Measurements from ENCODE around the gene TXNDC2. TPM values are rescaled to one million over a fixed set of nuclear protein-coding genes. Genes with fewer than 3 reads are reported as not detected.
"Not testable (repeated sequence)": the region's sequence is repeated elsewhere in the genome, so short reads cannot be mapped to it uniquely, and the experiment has no call there.

The TXNDC2 gene
- total and polyA plus RNA-seq, 4 donors = 0.12 to 0.19 (median 0.16) TPM; not detected in 1

GRCh38 chr18:9910071-9910470 lies 24.3 kb downstream of the TXNDC2 start:
- ATAC-seq (ENCODE audit: insufficient read depth, low FRiP score) (no peak), DNase-seq (no peak)
- Histone ChIP-seq H3K9me3 (ENCODE audit: control insufficient read depth in 4 of 4, insufficient read depth in 3 of 4, low read length in 3 of 4) (no peaks in the 10 kb centered on the region), H3K4me3 (no peak overlapping the region), H3K4me1 (ENCODE audit: control insufficient read depth in 5 of 5, insufficient read depth in 5 of 5, low read length in 5 of 5) (peaks cover 0 to 3% (median 0%) of the 10 kb centered on the region in 5 donors), H3K27ac (ENCODE audit: low read depth in 1 of 2, low read length in 1 of 2) (no peak overlapping the region), H3K9ac (ENCODE audit: insufficient read depth in 1 of 2, low read length in 2 of 2) (no peak overlapping the region), H3K36me3 (ENCODE audit: control insufficient read depth in 4 of 4, insufficient read depth in 4 of 4, low read length in 4 of 4) (peaks cover 0 to 5% (median 0%) of the 10 kb centered on the region in 4 donors), H3K27me3 (ENCODE audit: control insufficient read depth in 3 of 3, insufficient read depth in 3 of 3, low read length in 2 of 3) (peaks cover 0 to 9% (median 0%) of the 10 kb centered on the region in 3 donors)
- TF ChIP-seq CTCF (IDR thresholded peaks at IDR 0.05; ENCODE audit: control extremely low read depth, extremely low read depth) = no peak

- no peak overlapping the region for H3K4me3 ChIP-seq
- peaks cover 0 to 6% (median 0%) of the 10 kb centered on the region in 5 donors for H3K4me1 ChIP-seq (ENCODE audit: control insufficient read depth in 5 of 5, insufficient read depth in 5 of 5, low read length in 5 of 5)
- H3K27ac ChIP-seq (ENCODE audit: low read depth in 1 of 2, low read length in 1 of 2) = no peak overlapping the region
- H3K36me3 ChIP-seq (ENCODE audit: control insufficient read depth in 4 of 4, insufficient read depth in 4 of 4, low read length in 4 of 4) = peaks cover 0 to 5% (median 0%) of the 10 kb centered on the region in 4 donors
- no peak for ATAC-seq (ENCODE audit: insufficient read depth, low FRiP score)
- no peak for DNase-seq
- H3K9me3 ChIP-seq (ENCODE audit: control insufficient read depth in 4 of 4, insufficient read depth in 3 of 4, low read length in 3 of 4) = no peaks in the 10 kb centered on the region
- H3K9ac ChIP-seq (ENCODE audit: insufficient read depth in 1 of 2, low read length in 2 of 2) = no peak overlapping the region
- TF ChIP-seq CTCF (IDR thresholded peaks at IDR 0.05; ENCODE audit: control extremely low read depth, extremely low read depth) = no peak
- 80 to 82% methylated on average over 2 of the region's 2 CpGs for WGBS, 2 donors
- peaks cover 0 to 9% (median 0%) of the 10 kb centered on the region in 3 donors for H3K27me3 ChIP-seq (ENCODE audit: control insufficient read depth in 3 of 3, insufficient read depth in 3 of 3, low read length in 2 of 3)
Observed at GRCh38 chr18:9910661-9911060, 24.9 kb downstream of the TXNDC2 start.

GRCh38 chr18:9911226-9911625 lies 25.5 kb downstream of the TXNDC2 start:
- no peak overlapping the region for H3K4me3 ChIP-seq
- H3K36me3 ChIP-seq (ENCODE audit: control insufficient read depth in 4 of 4, insufficient read depth in 4 of 4, low read length in 4 of 4) = peaks cover 0 to 5% (median 0%) of the 10 kb centered on the region in 4 donors
- no peak for TF ChIP-seq CTCF (IDR thresholded peaks at IDR 0.05; ENCODE audit: control extremely low read depth, extremely low read depth)
- ATAC-seq (ENCODE audit: insufficient read depth, low FRiP score) (no peak), DNase-seq (no peak)
- no peak overlapping the region for H3K9ac ChIP-seq (ENCODE audit: insufficient read depth in 1 of 2, low read length in 2 of 2)
- H3K9me3 ChIP-seq (ENCODE audit: control insufficient read depth in 4 of 4, insufficient read depth in 3 of 4, low read length in 3 of 4) = no peaks in the 10 kb centered on the region
- 91 to 95% methylated on average over 5 of the region's 5 CpGs for WGBS, 2 donors
- peaks cover 0 to 9% (median 0%) of the 10 kb centered on the region in 3 donors for H3K27me3 ChIP-seq (ENCODE audit: control insufficient read depth in 3 of 3, insufficient read depth in 3 of 3, low read length in 2 of 3)
- peaks cover 0 to 11% (median 3%) of the 10 kb centered on the region in 5 donors for H3K4me1 ChIP-seq (ENCODE audit: control insufficient read depth in 5 of 5, insufficient read depth in 5 of 5, low read length in 5 of 5)
- no peak overlapping the region for H3K27ac ChIP-seq (ENCODE audit: low read depth in 1 of 2, low read length in 1 of 2)

GRCh38 chr18:9912285-9912684 lies 26.5 kb downstream of the TXNDC2 start:
- not testable (repeated sequence) for H3K9me3 ChIP-seq (ENCODE audit: control insufficient read depth in 4 of 4, insufficient read depth in 3 of 4, low read length in 3 of 4); H3K36me3 ChIP-seq (ENCODE audit: control insufficient read depth in 4 of 4, insufficient read depth in 4 of 4, low read length in 4 of 4); H3K9ac ChIP-seq (ENCODE audit: insufficient read depth in 1 of 2, low read length in 2 of 2); H3K27me3 ChIP-seq (ENCODE audit: control insufficient read depth in 3 of 3, insufficient read depth in 3 of 3, low read length in 2 of 3); H3K4me3 ChIP-seq; DNase-seq; ATAC-seq (ENCODE audit: insufficient read depth, low FRiP score)
- Histone ChIP-seq H3K4me1 (ENCODE audit: control insufficient read depth in 5 of 5, insufficient read depth in 5 of 5, low read length in 5 of 5) (peaks cover 1 to 18% (median 7%) of the 10 kb centered on the region in 5 donors), H3K27ac (ENCODE audit: low read depth in 1 of 2, low read length in 1 of 2) (peak overlapping the region in 1 of 2 donors; percentile 17)
- WGBS, 2 donors = 97 to 100% methylated on average over 1 of the region's 1 CpG
